NCI-H82 treated with DMSO at 0.1 percent for 48 hours (cell line): Measurements from ENCODE around the gene CDH4.
"Not testable (repeated sequence)": the region's sequence is repeated elsewhere in the genome, so short reads cannot be mapped to it uniquely, and the experiment has no call there.

Experiments used
- DNase-seq: peaks from one replicate; lab custom pipeline; 2025; ENCODE audit not compliant: unreplicated experiment; lab: John Stamatoyannopoulos, UW

Gene CDH4

DNA sequence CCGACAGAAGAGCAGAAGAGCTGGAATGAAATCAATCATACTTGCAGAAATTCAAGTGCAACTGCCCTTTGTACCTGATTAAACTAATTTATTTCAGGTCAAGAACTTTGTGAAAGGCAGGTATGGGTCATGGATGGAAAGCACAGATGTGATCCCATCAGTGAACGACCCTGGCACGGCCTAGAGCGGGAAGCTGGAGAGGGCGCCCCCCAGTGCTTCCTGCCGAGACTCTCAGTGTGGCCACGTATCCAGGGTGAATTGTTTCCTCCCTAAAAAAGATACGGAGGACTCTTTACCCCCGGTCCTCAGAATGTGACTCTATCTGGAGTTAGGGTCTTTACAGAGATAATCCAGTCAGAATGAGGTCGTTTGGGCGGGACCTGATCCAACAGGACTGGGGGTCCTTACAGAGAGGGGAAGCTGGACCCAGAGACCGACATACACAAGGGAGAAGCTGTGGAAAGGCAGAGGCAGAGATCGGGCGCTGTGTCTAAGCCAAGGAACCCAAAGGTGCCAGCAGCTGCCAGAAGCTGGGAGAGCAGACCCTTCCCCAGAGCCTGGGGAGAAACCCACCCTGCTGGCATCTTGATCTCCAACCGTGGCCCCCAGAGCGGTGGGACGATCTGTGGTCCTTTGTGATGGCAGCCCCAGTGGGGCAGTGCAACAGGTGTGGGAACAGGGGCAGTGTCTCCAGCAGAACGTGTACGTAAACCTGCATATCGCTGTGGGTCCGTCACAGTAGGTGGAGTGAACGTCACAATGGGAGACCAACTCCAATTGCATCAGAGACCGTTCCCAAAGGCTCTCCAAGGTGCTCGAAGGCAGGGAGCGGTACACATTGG, 721.7 kb downstream of the CDH4 start:
- no peak for DNase-seq

GRCh38 chr20:61974357-61974665, 722.2 kb downstream of the CDH4 start:
- DNase-seq: no peak

DNA sequence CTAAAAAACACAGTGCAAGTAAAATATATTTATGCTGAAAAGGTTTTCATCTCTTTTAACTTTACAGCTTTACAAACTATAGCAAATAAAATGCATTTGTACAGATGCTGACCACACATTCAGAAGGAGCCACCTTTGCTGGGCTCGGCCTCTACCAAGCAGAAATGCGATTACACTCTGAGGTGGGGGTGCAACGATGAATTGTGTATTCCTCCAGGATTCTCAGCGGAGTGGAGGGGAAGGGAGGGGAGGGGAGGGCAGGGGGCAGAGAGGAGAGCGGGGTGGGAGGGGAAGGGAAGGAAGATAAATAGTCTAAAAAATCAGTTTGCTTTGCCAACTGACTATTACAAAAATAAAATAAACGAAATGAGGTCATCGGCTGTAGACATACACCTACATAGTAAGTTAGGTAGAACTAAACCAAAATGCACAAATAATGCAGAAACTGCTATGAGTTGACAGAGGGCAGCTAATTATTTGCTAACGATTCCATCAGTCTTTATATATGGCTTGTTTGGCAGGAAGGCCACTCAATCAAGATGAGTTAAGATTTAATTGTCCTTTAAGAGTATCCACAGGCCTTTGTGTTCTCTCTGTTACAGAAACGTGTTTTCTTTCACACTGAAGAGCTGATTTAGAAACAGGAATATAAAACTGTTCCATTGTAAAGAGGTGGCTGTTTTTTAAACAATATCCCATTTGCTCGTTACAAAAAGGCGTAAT, 723.5 kb downstream of the CDH4 start:
- DNase-seq: no peak

- DNase-seq: no peak
These were observed 724.2 kb downstream of the CDH4 start for GRCh38 chr20:61976263-61976643.

- no peak for DNase-seq
These were observed 724.8 kb downstream of the CDH4 start for GRCh38 chr20:61976644-61977418.

DNA sequence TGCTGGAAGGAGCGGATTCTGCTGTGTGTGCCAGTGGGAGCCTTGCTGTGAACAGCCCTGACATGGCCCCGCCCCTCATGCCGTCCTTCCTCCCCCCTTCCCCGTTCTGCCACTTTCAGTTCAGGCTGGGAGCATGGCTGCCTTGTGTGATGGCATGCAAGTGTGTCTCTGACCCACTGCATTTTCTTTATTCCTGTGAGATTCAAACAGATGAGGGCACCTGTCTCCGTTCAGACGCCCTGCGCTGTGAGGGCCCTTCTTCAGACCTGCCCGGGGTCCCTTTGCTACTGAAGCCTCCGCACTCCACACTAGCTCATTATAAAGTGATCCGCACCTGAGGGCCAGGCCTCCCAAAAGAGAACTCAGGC, 725.3 kb downstream of the CDH4 start:
- DNase-seq: no peak

DNA sequence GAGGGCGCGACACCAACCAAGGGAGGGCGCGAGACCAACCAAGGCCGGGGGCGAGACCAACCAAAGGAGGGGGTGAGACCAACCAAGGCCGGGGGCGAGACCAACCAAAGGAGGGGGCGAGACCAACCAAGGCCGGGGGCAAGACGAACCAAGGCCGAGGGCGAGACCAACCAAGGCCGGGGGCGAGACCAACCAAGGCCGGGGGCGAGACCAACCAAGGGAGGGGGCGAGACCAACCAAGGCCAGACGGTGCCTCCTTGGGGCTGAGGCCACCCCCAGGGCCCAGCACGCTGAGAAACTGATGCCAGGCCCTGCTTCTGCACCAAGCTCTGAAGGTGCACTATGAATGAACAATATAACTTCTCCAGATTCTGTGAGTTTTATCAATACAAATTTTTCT, 726.4 kb downstream of the CDH4 start:
- DNase-seq: no peak

DNA sequence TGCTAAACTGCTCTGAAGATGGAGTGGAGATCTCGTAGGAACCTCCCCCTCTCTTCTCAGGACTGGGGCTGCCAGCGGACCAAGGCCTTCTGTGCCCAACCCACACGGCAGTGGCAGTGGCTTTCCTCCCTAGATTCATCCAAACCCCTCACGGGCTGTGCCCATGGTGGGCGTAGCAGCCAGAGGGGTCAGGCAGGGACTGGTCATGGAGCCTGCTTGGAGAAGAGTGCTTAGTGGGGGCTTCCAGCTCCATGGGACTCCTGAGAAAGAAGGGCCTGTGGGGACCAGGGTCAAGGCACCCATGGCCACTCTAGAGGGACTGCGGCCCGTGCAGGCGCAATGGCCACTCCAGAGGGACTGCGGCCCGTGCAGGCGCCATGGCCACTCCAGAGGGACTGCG, 727.0 kb downstream of the CDH4 start:
- DNase-seq: no peak

- DNase-seq: no peak
These were observed 727.9 kb downstream of the CDH4 start for GRCh38 chr20:61979701-61980635.

DNA sequence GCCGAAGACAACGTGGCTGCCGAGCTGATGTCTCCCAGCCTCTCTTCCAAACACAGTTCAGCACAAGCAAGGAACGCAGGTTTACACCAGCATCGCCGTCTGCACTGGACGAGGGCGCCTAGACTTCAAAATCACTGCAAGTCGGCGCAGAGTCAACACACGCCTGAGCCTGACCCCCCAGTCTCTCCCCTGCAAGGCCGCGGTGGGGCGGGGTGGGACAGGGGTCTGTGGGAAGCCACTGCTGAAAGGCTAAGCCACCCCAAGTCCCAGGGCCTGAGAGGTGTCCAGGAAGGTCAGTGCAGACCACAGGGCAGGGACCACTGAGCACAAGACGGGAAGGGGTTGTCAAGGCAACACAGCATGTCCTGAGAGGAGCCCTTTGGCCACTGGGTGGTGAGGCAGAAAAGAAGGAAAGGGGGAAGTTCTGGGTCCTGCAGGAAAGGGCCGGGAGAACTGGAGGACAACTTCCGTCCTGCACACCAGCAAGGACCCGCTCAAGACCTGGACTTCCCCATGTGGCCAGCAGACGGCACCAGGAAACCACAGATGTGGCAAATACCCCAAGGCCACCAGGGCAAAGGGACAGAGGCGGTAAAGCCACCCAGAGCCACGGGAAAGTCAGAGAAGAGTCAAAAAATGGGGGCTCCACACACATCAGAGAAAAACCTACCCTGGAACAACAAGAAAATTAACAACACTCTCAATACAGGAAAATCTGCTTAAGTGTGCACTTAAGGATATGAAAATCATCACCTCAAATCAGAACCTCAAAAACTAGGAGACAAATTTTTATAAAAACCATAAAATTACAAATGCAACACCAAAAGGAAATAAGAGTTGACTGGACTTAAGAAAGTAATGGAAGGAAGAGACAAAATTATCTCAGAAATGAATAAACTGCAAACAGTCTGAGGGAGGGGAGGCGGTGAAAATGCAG, 728.9 kb downstream of the CDH4 start:
- DNase-seq: no peak

- not testable (repeated sequence) for DNase-seq
These were observed 729.6 kb downstream of the CDH4 start for GRCh38 chr20:61981691-61982090.

- no peak for DNase-seq
These were observed 730.3 kb downstream of the CDH4 start for GRCh38 chr20:61982191-61982950.

DNA sequence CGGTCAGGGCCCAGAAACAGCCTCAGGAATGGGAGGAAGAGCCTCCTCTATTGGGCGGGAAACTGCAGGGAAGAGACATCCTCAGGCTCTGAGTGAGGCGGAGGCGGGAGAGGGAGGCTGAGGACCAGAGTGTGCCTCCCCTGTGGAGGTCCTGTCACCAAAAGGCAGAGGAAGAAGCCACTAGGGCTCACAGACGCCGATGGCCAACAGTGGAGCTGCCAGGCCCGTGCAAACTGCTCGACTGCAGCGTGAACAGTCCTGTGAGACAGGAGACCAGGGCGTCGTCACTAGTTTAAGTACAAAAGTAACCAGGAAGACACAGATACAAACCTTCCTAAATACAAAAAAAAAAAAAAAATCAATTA, 730.9 kb downstream of the CDH4 start:
- no peak for DNase-seq

- no peak for DNase-seq
These were observed 731.9 kb downstream of the CDH4 start for GRCh38 chr20:61983965-61984364.

DNA sequence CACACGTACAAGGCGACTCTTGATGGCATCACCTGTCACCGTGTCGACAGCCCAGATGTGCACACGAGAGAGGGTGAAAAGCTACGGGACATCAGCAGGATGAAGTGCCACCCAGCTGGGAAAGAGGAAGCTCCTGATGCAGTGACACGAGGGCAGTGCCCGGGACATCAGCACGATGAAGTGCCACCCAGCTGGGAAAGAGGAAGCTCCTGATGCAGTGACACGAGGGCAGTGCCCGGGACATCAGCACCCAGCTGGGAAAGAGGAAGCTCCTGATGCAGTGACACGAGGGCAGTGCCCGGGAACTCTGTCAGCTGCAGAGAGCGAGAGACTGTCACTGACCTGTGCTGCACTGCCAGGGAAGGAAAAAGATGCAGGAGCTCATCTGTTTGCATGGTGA, 732.4 kb downstream of the CDH4 start:
- DNase-seq: not testable (repeated sequence)

- no peak for DNase-seq
These were observed 733.0 kb downstream of the CDH4 start for GRCh38 chr20:61985096-61985495.

DNA sequence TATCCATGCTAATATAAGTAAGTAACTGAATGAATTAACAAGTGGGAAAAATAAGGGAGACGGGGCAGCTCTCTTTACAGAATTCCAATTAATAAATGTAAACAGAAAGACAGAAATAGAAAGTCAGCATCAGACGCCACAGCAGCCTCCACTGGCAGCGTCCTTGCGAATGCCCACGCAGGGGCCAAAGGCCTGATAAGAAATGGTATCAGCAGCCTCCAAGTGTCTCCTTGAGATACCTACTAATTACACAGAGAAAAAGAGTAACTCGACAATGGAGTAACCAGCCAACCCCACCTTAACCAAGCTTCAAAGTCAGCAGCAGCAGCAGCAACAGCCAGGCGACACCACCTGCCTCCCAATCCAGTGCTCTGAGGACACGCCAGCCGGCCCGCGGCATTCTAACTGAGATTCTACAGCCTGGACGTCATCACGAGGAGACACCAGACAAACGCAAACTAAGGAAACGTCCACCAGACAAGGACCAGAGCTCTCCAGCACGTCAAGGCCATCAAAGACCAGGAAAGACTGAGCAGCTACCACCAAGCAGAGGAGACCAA, 734.8 kb downstream of the CDH4 start:
- DNase-seq: no peak

GRCh38 chr20:61988665-61989064, 736.6 kb downstream of the CDH4 start:
- DNase-seq: no peak

- no peak for DNase-seq
These were observed 737.7 kb downstream of the CDH4 start for GRCh38 chr20:61989741-61990140.
